NCI-H82 treated with DMSO at 0.1 percent for 48 hours (cell line): ENCODE results near the gene SPSB3.

Experiments used
- DNase-seq: peaks from one replicate; lab custom pipeline; 2025; ENCODE audit not compliant: unreplicated experiment; lab: John Stamatoyannopoulos, UW

SPSB3 gene

GRCh38 chr16:1775846-1776671 is 6.3 kb downstream of the SPSB3 start:
- peak; percentile 4 for DNase-seq

DNA sequence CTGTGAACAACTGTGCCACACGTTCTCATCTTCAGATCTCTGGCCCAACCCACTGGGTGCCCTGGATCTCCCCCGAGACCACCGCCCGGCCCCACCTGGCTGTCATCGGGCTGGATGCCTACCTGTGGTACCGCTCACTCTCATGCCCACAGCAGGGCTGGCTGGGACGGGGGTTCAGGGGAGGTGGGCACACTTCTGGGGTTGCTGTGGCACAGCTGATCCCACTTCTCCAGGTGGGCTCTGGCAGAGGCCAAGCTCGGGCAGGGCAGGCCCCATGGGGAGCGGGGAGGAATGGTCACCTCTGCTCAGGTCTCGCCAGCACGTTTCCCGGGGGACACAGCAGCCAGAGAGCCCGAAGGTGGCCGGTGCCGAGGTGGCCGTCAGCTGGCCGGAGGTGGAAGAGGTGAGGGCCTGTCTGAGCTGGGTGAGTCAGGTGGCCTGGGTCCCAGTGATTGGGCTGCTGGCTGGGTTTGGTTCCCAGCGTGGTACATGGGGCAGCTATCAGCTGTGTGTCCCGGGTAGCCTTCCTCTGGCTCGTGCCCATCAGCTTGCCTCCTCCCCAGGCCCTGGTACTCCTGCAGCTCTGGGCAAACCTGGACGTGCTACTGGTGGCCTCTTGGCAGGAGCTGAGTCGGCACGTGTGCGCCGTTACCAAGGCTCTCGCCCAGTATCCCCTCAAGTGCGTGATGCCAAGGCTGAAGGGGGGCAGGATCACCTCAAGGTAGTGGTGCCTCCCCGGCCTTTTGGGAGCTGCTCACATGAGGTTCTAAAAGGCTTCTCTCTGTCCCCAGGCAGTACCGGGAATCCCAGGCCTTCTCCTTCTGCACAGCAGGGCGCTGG is 7.1 kb downstream of the SPSB3 start:
- no peak for DNase-seq

GRCh38 chr16:1774448-1774780 is 8.0 kb downstream of the SPSB3 start:
- no peak for DNase-seq

GRCh38 chr16:1773703-1774447 is 8.5 kb downstream of the SPSB3 start:
- DNase-seq = no peak

DNA sequence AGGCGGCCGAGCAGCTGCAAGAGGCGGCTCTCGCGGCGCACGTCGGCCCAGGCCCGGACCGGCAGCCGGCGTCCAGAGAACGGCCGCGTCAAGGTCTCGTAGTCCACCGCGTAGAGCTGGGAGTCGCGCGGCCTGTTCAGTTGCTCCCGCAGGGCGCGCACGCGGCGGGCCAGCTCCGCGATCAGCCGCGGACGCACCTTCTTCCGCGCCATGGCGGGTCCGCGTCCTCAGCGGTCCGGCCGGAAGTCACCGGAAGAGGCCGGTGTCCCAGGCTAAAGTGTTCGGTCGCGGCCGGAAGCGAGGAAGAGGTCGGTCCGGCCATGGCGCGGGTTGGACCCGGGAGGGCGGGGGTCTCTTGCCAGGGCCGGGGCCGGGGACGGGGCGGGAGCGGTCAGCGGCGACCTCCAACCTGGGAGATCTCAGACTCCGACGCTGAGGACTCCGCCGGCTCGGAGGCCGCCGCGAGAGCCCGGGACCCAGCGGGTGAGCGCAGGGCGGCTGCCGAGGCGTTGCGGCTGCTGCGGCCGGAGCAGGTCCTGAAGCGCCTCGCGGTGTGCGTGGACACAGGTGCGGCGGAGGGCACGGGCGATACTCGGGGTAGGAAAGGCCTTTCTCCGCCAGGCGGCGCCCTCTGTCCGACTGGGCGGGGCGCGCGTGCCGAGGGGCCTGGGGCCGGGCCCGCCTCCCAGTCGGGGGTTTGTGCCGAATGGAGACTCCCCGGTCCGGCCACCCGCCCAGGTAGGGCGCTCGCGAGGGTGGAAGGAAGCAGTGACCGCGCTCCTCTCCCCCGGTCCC is 9.3 kb downstream of the SPSB3 start, which contains the start of gene MRPS34:
TSS of gene MRPS34 (minus strand) at position 227 of the 795 bp plus-strand sequence. CDS start at position 212, 15 bp downstream.
- peak; percentile 56 for DNase-seq

- DNase-seq = no peak
Observed at GRCh38 chr16:1772362-1772907, 9.9 kb downstream of the SPSB3 start, which contains the start of gene EME2. Gene EME2 (plus strand): TSS chr16:1772810. CDS start chr16:1773228, 418 bp downstream.

DNA sequence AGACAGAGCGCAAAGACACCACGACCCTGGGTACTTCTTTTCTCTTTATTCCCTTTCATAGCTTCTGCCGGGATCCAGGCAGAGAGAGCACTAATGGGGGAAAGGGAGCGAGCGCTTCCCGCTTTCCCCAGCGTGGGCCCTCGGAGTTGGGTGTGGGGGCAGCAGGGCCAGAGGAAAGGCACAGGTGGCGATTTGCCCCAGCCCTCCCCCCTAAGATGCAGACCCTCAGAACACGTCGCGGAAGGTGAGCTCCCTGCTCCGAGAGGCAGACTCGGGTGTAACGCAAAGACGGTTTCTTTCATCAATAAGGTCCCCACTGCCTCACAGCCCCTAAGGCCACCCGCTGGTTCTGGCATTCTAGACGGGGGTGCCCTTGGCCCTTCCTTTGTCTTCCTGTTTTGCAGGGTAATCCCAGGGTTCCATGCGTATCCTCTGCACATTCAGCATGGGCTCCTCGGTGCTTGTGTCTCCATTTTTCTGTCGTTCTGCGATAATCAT is 10.5 kb downstream of the SPSB3 start:
- DNase-seq = no peak

DNA sequence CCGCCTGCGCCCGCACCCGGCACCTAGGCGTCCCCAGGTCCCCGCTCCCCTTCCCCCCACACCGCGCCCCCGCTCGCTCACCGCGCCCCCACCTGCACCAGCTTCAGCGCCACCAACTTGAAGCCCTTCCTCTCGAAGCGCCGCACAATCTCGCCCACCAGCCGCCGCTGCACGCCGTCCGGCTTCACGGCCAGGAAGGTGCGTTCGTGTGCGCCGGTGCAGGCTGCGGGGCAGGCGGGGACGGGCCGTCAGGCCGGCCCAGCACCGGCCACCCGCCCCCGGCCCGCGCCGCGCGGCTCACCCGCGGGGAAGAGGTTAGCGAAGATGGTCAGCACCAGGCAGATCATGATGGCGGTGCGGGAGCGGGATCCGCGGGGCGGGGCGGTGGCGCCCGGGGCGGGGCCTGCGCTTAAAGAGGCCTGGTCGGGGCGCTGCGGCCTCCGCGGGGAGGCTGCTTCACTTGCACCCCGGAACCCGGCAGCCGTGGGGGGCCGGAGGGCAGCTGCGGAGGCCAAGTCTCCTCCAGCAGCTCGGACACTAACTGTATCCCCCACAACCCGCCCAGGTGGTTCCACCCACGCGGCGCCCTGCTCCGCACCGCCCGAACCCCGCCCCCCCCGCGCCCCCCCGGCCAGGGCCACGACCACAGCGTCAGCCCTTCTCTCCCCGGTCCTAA is 11.0 kb downstream of the SPSB3 start, which contains the start of gene NME3:
TSS of gene NME3 (minus strand) at position 356 of the 676 bp plus-strand sequence. CDS start at position 347, 9 bp downstream.
- no peak for DNase-seq

DNA sequence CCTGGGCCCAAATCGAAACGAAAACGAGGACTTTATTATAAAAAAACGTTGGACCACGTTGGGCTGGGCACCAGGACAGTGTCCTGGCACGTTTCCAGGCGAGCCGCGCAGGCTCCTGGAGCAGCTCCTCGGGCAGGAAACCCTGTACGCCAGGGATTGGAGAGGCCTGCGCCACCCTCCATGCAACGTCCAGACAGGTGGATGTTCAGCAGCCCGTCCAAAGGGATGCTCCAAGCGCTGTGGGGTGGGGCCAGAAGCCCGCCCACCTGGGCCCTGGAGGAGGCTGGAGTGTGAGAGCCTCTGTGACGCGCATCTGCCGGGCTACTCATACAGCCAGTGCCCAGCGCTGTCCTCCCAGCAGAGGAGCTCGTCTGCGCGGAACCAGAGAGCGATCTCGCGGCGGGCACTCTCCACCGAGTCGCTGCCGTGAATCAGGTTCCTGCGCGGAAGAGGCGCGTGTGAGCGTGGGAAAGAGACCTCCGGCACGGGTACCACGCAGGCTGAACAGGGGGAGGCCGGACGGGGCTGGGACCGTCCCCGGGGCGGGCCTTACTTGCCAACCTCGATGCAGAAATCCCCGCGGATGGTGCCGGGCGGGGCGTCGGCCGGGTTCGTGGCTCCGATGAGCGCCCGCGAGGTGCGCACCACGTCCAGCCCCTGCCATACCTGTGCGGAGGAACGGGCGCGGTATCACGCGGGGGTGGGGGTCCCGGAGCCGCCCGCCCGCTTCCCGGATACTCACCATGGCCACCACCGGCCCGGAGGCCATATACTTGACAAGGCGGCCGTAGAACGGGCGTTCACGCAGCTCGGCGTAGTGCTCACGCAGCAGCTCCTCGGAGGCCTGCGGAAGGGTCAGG is 11.8 kb downstream of the SPSB3 start:
- DNase-seq = no peak

DNA sequence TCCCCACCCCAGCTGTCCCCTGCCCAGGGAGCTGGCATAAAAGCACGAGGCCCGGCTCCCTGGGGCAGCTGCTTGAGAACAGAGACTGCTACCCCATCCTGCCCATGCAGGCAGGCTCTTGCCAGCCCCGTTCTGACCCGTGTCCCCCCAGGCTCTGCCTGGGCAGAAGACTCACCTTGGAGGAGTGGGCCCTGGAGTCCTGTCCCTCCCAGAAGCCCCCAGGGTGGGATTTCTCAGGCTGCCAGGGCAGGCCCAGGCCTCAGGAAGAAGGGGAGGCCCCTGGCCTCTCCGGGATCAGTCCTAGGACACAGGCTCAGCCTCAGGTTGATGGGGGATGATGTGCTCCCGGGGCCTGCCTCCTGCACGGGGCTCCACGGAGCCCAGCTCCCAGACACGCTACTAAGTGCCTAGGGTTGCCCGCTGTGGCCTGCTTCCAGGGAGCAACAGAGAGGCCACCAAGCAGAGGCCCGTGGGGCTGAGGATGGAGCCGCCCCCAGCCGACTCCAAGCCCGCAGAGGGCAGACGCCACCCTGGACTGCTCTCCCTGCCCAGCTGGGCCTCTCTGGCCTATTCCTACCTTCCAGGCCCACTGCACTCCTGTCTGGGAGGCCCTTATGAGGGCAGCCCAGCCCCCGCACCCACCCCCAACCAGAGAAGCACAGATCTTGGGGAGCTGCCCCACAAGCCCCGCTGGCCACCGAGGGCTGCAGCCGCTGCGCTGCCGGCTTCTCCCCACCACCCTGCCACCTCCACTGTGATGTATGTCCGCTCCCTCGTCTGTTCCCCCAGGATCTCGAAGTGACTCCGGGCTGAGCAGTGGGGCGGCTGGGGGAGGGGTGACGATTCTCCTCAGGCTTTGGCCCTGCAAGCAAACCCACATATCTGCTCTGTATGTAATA is 12.7 kb downstream of the SPSB3 start:
- DNase-seq = no peak

DNA sequence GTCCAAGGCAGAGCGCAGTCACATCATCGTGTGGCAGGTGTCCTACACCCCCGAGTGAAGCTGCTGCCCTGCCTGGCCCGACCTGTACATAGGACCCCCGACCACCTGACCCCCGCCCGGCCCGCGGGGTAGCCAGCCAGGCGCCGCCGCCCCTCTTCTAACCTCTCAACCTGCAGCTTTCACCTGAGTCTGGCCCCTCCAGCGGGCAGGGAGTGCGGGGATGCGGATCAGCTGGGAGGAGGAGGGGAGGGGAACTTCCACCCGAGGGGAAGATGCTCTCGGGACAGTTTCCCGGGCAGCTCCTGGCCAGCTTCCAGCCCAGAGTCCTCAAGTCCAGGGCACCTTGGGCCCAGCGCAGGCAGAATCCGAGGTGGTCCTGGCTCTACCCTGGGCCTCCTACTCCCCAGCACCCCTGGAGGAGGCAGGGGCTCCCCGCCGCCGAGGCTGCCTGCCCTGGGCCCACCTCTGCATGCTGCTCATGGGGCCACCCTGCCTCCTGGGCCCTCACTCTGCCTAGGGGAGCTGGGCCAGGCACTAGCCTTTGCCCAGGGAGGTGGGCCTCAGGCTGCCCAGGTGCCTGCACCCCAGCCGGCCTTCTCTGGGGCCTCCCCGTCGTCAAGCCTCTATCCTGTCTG is 13.5 kb downstream of the SPSB3 start:
- DNase-seq = no peak

- no peak for DNase-seq
Observed at GRCh38 chr16:1768061-1768766, 14.2 kb downstream of the SPSB3 start.

DNA sequence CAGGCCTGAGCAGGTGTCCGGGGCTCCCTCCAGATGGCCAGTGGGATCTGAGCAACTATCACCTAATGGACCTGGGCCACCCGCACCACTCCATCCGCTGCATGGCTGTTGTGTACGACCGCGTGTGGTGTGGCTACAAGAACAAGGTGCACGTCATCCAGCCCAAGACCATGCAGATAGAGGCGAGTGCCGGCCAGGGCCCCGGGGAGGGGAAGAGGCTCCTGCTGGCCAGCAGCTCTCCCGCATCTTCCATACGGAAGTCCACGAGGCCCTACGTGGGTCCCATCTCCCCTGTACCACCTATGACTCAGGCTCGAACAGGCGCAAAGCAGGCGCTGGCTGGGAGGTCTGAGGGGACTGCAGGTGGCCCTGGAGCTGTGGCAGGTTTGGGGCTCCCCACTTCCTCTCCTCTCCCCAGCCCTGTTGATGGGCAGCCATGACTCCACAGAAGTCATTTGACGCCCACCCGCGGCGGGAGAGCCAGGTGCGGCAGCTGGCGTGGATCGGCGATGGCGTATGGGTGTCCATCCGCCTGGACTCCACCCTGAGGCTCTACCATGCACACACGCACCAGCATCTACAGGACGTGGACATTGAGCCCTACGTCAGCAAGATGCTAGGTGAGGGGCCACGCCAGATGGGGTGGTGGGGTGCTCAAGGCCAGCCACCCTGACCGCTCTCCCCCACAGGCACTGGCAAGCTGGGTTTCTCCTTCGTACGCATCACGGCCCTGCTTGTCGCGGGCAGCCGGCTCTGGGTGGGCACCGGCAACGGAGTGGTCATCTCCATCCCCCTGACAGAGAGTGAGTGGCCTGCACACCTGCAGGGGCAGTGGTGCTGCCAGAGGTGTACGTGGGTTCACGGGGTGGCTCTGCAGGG is 15.0 kb downstream of the SPSB3 start:
- no peak for DNase-seq

DNA sequence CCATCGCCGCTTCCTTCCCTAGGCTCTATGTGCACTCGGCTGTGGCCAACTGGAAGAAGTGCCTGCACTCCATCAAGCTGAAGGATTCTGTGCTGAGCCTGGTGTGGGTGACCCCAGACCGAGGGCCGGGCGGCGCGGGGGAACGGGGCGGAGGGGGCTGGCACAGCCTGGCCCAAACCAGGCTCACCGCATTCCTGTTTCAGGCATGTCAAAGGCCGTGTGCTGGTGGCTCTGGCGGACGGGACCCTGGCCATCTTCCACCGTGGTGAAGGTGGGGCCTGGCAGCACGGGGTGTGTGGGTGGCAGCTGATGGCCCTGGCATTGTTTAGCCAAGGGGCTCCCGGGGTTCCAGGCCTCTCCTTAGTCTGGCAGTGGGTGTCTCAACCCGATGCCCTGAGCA is 15.7 kb downstream of the SPSB3 start:
- no peak for DNase-seq

- DNase-seq = no peak
Observed at GRCh38 chr16:1766231-1766630, 16.1 kb downstream of the SPSB3 start.
